Measurements from ENCODE around the gene MPIG6B.

The MPIG6B gene

GRCh38 chr6:31762878-31763618, 39.9 kb downstream of the MPIG6B start:
- no peak overlapping the region for H3K4me2 ChIP-seq (ENCODE audit: low read length)
- H3K79me2 ChIP-seq (ENCODE audit: control insufficient read depth, low read length) = no peaks in the 10 kb centered on the region
- no peaks in the 10 kb centered on the region for H3F3A ChIP-seq (ENCODE audit: control insufficient read depth, insufficient read depth)
- H3K4me3 ChIP-seq (ENCODE audit: low read length) = no peak overlapping the region
- H4K20me1 ChIP-seq (ENCODE audit: control insufficient read depth, insufficient read depth, low read depth, low read length) = no peaks in the 10 kb centered on the region
- H3K9me3 ChIP-seq (ENCODE audit: control insufficient read depth, insufficient read depth, low read length) = no peaks in the 10 kb centered on the region
- no peak overlapping the region for H3K27ac ChIP-seq (ENCODE audit: low read depth, low read length)
- no peaks in the 10 kb centered on the region for H3K9me2 ChIP-seq (replicated peaks; ENCODE audit: control insufficient read depth, low read length)
- H3K36me3 ChIP-seq (ENCODE audit: control insufficient read depth, low read length) = peaks cover 49% of the 10 kb centered on the region
- H3K4me1 ChIP-seq (ENCODE audit: control insufficient read depth, low read length) = no peaks in the 10 kb centered on the region
- no peaks in the 10 kb centered on the region for H3K27me3 ChIP-seq (ENCODE audit: control insufficient read depth, low read length)
- TF ChIP-seq, protein P1, sequence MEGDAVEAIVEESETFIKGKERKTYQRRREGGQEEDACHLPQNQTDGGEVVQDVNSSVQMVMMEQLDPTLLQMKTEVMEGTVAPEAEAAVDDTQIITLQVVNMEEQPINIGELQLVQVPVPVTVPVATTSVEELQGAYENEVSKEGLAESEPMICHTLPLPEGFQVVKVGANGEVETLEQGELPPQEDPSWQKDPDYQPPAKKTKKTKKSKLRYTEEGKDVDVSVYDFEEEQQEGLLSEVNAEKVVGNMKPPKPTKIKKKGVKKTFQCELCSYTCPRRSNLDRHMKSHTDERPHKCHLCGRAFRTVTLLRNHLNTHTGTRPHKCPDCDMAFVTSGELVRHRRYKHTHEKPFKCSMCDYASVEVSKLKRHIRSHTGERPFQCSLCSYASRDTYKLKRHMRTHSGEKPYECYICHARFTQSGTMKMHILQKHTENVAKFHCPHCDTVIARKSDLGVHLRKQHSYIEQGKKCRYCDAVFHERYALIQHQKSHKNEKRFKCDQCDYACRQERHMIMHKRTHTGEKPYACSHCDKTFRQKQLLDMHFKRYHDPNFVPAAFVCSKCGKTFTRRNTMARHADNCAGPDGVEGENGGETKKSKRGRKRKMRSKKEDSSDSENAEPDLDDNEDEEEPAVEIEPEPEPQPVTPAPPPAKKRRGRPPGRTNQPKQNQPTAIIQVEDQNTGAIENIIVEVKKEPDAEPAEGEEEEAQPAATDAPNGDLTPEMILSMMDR (IDR thresholded peaks at IDR 0.05; ENCODE audit: low read depth, low read length, poor library complexity, severe bottlenecking) = no peak
- TF ChIP-seq EZH2phosphoT487 (IDR thresholded peaks at IDR 0.05; ENCODE audit: borderline replicate concordance, low read length) = no peak

GRCh38 chr6:31763619-31763940, 40.4 kb downstream of the MPIG6B start:
- no peak for TF ChIP-seq EZH2phosphoT487 (IDR thresholded peaks at IDR 0.05; ENCODE audit: borderline replicate concordance, low read length)
- TF ChIP-seq, protein P1 (IDR thresholded peaks at IDR 0.05; ENCODE audit: low read depth, low read length, poor library complexity, severe bottlenecking) = no peak
- H3K27ac ChIP-seq (ENCODE audit: low read depth, low read length) = no peak overlapping the region
- H3K27me3 ChIP-seq (ENCODE audit: control insufficient read depth, low read length) = no peaks in the 10 kb centered on the region
- no peak overlapping the region for H3K4me2 ChIP-seq (ENCODE audit: low read length)
- no peak overlapping the region for H3K4me3 ChIP-seq (ENCODE audit: low read length)
- H3K36me3 ChIP-seq (ENCODE audit: control insufficient read depth, low read length) = peaks cover 47% of the 10 kb centered on the region
- no peaks in the 10 kb centered on the region for H3K9me3 ChIP-seq (ENCODE audit: control insufficient read depth, insufficient read depth, low read length)
- no peaks in the 10 kb centered on the region for H3F3A ChIP-seq (ENCODE audit: control insufficient read depth, insufficient read depth)
- H3K4me1 ChIP-seq (ENCODE audit: control insufficient read depth, low read length) = no peaks in the 10 kb centered on the region
- H3K9me2 ChIP-seq (replicated peaks; ENCODE audit: control insufficient read depth, low read length) = no peaks in the 10 kb centered on the region
- no peaks in the 10 kb centered on the region for H4K20me1 ChIP-seq (ENCODE audit: control insufficient read depth, insufficient read depth, low read depth, low read length)
- H3K79me2 ChIP-seq (ENCODE audit: control insufficient read depth, low read length) = no peaks in the 10 kb centered on the region

DNA sequence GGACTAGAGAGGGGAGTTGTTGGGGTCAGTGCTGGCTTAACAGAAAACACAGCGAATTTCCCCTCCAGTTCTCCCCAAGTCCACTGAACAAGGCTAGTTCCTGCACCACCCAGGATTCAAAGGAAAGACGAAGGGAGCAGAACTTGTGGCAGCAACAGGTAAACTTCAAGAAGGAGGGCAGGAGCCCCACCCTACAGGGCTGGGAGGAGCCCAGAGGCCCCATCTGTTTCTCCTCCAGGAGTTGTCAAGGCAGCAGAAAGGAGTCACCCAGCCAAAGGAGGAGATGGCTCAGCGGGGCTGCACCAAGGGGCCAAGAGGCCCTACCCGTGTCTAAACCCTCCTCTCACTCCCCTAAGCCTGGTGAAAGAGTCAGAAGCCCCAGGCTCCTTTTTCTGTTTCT, 41.0 kb downstream of the MPIG6B start:
- Histone ChIP-seq H3K4me1 (ENCODE audit: control insufficient read depth, low read length) (peaks cover 4% of the 10 kb centered on the region; the same call in 1 of the 2 replicates), H3K4me3 (ENCODE audit: low read length) (no peak overlapping the region), H3K27me3 (ENCODE audit: control insufficient read depth, low read length) (no peaks in the 10 kb centered on the region), H3K36me3 (ENCODE audit: control insufficient read depth, low read length) (peaks cover 41% of the 10 kb centered on the region), H3K9me3 (ENCODE audit: control insufficient read depth, insufficient read depth, low read length) (no peaks in the 10 kb centered on the region), H3F3A (ENCODE audit: control insufficient read depth, insufficient read depth) (no peaks in the 10 kb centered on the region), H4K20me1 (ENCODE audit: control insufficient read depth, insufficient read depth, low read depth, low read length) (no peaks in the 10 kb centered on the region), H3K4me2 (ENCODE audit: low read length) (no peak overlapping the region), H3K9me2 (replicated peaks; ENCODE audit: control insufficient read depth, low read length) (no peaks in the 10 kb centered on the region), H3K79me2 (ENCODE audit: control insufficient read depth, low read length) (no peaks in the 10 kb centered on the region), H3K27ac (ENCODE audit: low read depth, low read length) (no peak overlapping the region)
- TF ChIP-seq, protein P1 (IDR thresholded peaks at IDR 0.05; ENCODE audit: low read depth, low read length, poor library complexity, severe bottlenecking) = no peak
- no peak for TF ChIP-seq EZH2phosphoT487 (IDR thresholded peaks at IDR 0.05; ENCODE audit: borderline replicate concordance, low read length)
